ENCODE data around the gene HES3. TPM values are rescaled to one million over a fixed set of nuclear protein-coding genes. Genes with fewer than 3 reads are reported as not detected.
A peak's percentile ranks its signal among the peaks of the same experiment; 100 is the strongest.
"Not testable (repeated sequence)": the region's sequence is repeated elsewhere in the genome, so short reads cannot be mapped to it uniquely, and the experiment has no call there.

HES3 gene
- total RNA-seq, 4 donors from 2014 or later: not detected

DNA sequence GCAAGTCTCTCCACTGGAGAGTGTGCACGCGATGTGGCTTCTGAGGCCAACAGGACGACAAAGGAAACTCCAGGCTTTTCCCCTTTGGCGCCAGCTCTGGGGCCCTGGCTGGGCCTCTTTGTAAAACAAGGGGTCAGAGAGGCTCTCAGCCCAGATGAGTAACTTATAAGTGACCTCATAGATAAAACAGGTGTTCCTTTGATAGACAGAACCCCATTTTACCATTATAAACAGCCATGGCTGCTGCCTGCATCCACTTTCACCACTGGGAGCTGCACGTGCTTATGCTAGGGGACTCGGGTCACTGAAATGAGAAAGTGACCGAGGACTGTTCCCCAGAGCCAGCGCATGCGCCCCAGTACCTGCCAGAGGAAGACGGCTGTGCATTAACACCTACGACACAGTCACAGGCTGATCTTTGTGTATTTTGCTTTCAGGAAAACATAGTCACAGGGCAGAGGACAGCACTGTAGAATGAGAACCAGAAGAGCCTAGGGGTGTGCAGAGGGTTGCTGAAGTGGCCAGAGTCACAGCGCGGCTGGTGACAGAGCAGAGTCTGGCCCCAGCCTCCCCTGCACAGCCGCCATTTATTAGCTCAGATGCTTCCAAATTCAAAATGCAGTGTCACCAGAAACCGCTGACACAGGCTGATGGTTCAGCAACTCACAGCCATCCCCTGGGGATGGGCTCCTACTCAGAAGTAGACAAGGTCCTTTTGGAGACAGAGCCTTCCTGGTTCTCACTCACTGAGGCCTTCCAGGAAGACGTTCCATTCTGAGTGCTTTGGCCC lies 25.4 kb upstream of the HES3 start:
- TF ChIP-seq, protein P1, sequence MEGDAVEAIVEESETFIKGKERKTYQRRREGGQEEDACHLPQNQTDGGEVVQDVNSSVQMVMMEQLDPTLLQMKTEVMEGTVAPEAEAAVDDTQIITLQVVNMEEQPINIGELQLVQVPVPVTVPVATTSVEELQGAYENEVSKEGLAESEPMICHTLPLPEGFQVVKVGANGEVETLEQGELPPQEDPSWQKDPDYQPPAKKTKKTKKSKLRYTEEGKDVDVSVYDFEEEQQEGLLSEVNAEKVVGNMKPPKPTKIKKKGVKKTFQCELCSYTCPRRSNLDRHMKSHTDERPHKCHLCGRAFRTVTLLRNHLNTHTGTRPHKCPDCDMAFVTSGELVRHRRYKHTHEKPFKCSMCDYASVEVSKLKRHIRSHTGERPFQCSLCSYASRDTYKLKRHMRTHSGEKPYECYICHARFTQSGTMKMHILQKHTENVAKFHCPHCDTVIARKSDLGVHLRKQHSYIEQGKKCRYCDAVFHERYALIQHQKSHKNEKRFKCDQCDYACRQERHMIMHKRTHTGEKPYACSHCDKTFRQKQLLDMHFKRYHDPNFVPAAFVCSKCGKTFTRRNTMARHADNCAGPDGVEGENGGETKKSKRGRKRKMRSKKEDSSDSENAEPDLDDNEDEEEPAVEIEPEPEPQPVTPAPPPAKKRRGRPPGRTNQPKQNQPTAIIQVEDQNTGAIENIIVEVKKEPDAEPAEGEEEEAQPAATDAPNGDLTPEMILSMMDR (IDR thresholded peaks at IDR 0.05 in 4 of 5, conservative IDR thresholded peaks at IDR 0.05 in 1 of 5): no peak
- no peak for TF ChIP-seq POLR2A (IDR thresholded peaks at IDR 0.05)

DNA sequence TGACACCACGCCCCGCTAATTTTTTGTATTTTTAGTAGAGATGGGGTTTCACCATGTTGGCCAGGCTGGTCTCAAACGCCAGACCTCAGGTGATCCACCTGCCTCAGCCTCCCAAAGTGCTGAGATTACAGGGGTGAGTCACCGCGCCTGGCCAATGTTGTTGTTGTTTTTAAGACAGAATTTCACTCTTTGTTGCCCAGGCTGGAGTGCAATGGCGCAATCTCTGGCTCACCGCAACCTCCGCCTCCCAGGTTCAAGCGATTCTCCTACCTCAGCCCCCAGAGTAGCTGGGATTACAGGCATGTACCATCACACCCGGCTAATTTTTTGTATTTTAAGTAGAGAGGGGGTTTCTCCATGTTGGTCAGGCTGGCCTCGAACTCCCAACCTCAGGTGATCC lies 24.3 kb upstream of the HES3 start:
- Histone ChIP-seq H3K36me3 (peaks cover 0 to 19% of the 10 kb centered on the region in 2 donors), H3K4me1 (peaks cover 12 to 15% of the 10 kb centered on the region in 2 donors), H3K27ac (peak overlapping the region in 3 of 4 donors; percentile 50 to 60 (median 58))
- H3K9me3 ChIP-seq; DNase-seq; intact Hi-C loops (cut with DNase I; ENCODE audit: low total_unique reads); ATAC-seq; H3K27me3 ChIP-seq; H3K4me3 ChIP-seq; in situ Hi-C loops (cut with MboI; ENCODE audit: low sequenced_read_pairs in 4 of 4): not testable (repeated sequence)

More for the DNA sequence above, 25.4 kb upstream of the HES3 start:
- H3K4me3 ChIP-seq: no peak overlapping the region
- H3K27me3 ChIP-seq: no peaks in the 10 kb centered on the region
- no peak for DNase-seq
- peak overlapping the region in 2 of 4 donors; percentile 6 to 58 for H3K27ac ChIP-seq
- no peaks in the 10 kb centered on the region for H3K9me3 ChIP-seq
- intact Hi-C loops (cut with DNase I; ENCODE audit: low total_unique reads) (no loop called here), in situ Hi-C loops (cut with MboI; ENCODE audit: low sequenced_read_pairs in 4 of 4) (no loop called here)
- peaks cover 0 to 9% of the 10 kb centered on the region in 2 donors for H3K36me3 ChIP-seq
- no peak for ATAC-seq
- H3K4me1 ChIP-seq: peaks cover 12 to 15% of the 10 kb centered on the region in 2 donors

DNA sequence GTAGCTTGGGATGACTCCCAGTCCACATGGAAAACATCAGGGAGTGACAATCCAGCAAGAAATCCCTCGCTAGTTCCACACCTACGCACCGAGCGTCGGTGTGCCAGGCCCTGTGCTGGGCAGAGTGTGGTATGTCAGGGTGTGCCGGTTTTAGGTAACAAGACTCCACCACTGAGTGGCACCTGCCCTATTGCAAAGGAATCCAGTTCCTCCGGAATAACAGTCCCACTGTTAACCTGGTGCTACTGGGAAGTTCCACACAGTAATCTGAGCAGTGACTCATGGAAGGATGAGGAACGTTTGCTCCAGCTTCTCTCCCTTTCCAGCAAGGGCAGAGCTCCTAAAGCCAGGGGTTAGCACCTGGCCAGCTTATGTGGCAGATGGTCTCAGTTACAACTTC lies 23.7 kb upstream of the HES3 start:
- Histone ChIP-seq H3K9me3 (no peaks in the 10 kb centered on the region), H3K27ac (peak overlapping the region; percentile 21 to 60 (median 54)), H3K36me3 (peaks cover 0 to 25% of the 10 kb centered on the region in 2 donors), H3K4me1 (peaks cover 12 to 15% of the 10 kb centered on the region in 2 donors), H3K4me3 (no peak overlapping the region), H3K27me3 (no peaks in the 10 kb centered on the region)
- in situ Hi-C loops (cut with MboI; ENCODE audit: low sequenced_read_pairs in 4 of 4) (no loop called here), intact Hi-C loops (cut with DNase I; ENCODE audit: low total_unique reads) (no loop called here)
- peak; percentile 40 to 66 for DNase-seq
- TF ChIP-seq POLR2A (IDR thresholded peaks at IDR 0.05): no peak
- ATAC-seq: peak; percentile 88 to 91

DNA sequence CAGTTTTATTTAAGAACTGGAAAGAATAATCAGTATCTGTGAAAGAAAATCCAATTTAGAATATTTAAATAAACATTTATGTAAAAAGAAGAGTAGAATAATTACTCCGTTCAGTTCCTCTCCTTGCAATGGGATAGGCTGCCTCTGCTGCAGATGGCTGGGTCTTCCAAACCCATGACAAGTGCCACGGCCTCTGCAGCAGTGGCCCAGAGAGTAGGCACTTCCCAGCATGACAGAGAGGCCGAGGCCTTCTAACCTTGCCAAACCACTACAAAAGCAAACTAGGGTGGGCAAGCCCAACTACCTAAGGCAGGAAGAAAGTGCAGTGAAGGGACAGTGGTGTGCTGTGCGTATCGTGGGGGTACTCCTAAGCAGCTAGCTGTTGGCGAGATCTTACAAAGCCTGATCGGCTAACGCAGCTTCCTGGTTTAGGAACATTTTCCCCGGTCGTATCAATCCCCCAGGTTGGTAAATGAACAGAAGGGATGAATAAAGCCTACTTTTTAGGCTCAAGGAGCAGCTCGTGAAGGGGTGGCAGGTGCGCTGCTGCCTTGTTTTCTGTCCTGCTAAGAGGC lies 22.7 kb upstream of the HES3 start:
- Histone ChIP-seq H3K27ac (peak overlapping the region in 1 of 4 donors; percentile 58), H3K4me1 (peaks cover 12 to 15% of the 10 kb centered on the region in 2 donors), H3K9me3 (no peaks in the 10 kb centered on the region), H3K4me3 (no peak overlapping the region), H3K27me3 (no peaks in the 10 kb centered on the region), H3K36me3 (peaks cover 0 to 34% of the 10 kb centered on the region in 2 donors)
- TF ChIP-seq, protein P1 (IDR thresholded peaks at IDR 0.05 in 4 of 5, conservative IDR thresholded peaks at IDR 0.05 in 1 of 5): no peak
- no peak for TF ChIP-seq POLR2A (IDR thresholded peaks at IDR 0.05)
- no peak for ATAC-seq
- intact Hi-C loops (cut with DNase I; ENCODE audit: low total_unique reads): no loop called here
- DNase-seq: no peak
- in situ Hi-C loops (cut with MboI; ENCODE audit: low sequenced_read_pairs in 4 of 4): no loop called here

- H3K27me3 ChIP-seq: no peaks in the 10 kb centered on the region
- ATAC-seq (peak in 1 of 2 donors; percentile 28), DNase-seq (no peak)
- intact Hi-C loops (cut with DNase I; ENCODE audit: low total_unique reads): no loop called here
- no peak for TF ChIP-seq POLR2A (IDR thresholded peaks at IDR 0.05)
- TF ChIP-seq, protein P1 (IDR thresholded peaks at IDR 0.05 in 4 of 5, conservative IDR thresholded peaks at IDR 0.05 in 1 of 5): no peak
- H3K27ac ChIP-seq: peak overlapping the region; percentile 17 to 52 (median 33)
- in situ Hi-C loops (cut with MboI; ENCODE audit: low sequenced_read_pairs in 4 of 4): no loop called here
- H3K36me3 ChIP-seq: peaks cover 0 to 47% of the 10 kb centered on the region in 2 donors
- H3K4me3 ChIP-seq: no peak overlapping the region
- peaks cover 12 to 15% of the 10 kb centered on the region in 2 donors for H3K4me1 ChIP-seq
- H3K9me3 ChIP-seq: no peaks in the 10 kb centered on the region
These were observed 21.3 kb upstream of the HES3 start for GRCh38 chr1:6222636-6223035.
